ENCODE data around the gene LGALS14. TPM values are rescaled to one million over a fixed set of nuclear protein-coding genes. Genes with fewer than 3 reads are reported as not detected.
"Not testable (repeated sequence)": the region's sequence is repeated elsewhere in the genome, so short reads cannot be mapped to it uniquely, and the experiment has no call there.

Gene LGALS14
- total RNA-seq, 1 donor from 2014 or later = not detected

GRCh38 chr19:39696387-39696786, 7.9 kb upstream of the LGALS14 start:
- DNase-seq = no peak

DNA sequence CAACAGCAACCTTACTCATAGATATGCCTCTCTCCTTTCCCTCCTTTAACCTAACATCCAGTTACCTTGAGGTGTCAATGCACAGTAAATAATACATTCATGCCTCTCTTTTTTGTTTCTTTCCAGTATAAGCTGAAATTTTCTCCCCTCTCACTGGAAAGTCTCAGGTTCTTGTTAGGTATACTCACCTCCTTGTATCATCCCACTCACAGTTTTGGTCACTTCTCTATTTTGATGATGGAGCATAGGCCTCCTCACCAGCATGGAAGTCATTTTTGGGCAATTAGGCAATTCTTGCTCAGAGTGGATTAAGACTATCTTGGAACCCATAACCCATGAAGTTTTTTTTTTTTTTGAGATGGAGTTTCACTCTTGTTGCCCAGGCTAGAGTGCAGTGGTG, 5.7 kb upstream of the LGALS14 start:
- DNase-seq = no peak

DNA sequence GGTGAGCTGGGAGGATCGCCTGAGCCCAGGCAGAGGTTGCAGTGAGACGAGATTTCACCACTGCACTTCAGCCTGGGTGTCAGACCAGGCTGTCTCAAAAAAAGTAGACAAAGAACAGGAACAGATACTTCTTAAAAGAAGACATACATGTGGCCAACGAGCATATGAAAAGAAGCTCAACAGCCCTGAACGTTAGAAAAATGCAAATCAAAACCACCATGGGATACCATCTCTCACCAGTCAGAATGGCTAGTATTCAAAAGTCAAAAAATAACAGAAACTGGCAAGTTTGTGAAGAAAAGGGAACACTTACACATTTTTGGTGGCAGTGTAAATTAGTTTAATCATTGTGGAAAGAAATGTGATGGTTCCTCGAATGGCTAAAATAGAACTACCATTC, 3.0 kb upstream of the LGALS14 start:
- no peak for DNase-seq

DNA sequence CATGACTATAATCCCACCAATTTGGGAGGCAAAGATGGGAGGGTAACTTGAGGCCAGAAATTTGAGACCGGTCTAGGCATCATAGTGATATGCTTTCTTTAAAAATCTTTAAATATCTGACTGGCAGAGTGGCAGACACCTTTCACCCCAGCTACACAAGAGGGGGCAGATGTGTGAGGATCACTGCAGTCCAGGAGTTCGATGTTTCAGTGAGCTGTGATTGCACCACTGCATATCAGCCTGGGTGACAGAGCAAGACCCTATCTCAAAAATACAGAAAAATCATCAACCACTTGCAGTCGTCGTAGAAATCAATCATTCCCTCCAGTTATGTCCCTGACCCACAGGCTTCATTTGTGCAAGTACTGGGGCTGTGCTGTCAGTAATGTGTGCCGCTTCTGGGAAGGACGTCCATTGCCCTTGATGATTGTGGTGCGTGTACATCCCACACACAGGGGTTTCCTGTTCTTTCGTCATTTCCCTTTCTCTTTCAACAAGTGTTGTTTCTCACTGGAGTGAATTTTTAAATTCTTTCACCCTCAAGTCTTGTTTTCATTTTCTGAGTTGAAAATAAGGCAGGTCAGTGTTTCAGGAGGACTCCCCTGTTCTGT, 1.4 kb downstream of the LGALS14 start:
- no peak for DNase-seq

DNA sequence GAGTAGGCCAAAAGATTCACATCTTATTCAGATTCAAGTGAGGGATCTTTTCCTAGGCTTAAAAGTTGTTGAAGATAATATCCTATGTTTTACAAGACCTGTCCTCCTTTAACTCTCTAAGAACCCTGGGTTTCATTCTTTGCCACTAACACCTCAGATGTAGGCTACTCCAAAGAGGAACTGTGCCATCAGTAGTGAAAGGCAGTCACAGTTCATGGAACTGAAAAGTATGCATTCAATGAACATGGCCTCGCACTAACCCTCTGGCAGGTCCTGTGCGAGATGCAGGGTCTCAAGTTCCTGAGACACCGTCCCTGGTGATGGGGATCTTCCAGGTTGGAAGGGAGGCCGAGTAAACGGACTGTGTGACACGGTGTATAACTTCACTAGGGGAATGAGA, 4.3 kb downstream of the LGALS14 start:
- no peak for DNase-seq

- DNase-seq = no peak
These were observed 5.0 kb downstream of the LGALS14 start for GRCh38 chr19:39709026-39709872.

- DNase-seq = no peak
These were observed 6.1 kb downstream of the LGALS14 start for GRCh38 chr19:39710333-39710890.

- not testable (repeated sequence) for DNase-seq
These were observed 15.9 kb downstream of the LGALS14 start for GRCh38 chr19:39720144-39720543.

- no peak for DNase-seq
These were observed 21.7 kb downstream of the LGALS14 start for GRCh38 chr19:39725995-39726394.

DNA sequence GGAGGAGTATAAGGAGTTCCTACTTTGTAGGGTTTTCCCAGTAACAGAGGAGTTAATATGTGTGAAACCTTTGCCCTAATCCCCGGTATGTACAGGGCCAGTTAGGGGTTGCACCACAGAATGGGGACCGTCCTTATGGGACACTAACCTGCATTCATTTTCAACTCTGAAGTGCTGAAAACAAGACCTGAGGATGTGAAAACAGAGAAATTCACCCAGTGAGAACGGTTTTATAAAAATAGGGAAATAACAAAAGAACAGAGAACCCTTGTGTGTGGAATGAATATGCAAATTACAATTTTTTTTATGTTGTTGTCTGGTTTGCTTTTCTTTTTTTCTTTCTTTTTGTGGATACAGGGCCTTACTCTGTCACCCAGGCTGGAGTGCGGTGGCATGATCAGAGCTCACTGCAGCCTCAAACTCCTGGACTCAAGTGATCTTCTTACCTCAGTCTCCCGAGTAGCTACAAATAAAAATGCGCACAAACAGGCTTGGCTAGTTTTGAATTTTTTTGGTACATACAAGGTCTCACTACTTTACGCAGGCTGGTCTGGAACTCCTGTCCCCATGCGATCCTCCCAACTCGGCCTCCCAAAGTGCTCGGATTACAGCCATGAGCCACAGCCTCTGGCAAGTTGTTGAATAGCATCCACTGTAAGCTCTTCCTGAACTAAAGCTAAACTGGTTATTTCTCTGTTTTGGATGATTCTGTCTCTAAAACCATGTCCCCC, 23.0 kb downstream of the LGALS14 start:
- no peak for DNase-seq

DNA sequence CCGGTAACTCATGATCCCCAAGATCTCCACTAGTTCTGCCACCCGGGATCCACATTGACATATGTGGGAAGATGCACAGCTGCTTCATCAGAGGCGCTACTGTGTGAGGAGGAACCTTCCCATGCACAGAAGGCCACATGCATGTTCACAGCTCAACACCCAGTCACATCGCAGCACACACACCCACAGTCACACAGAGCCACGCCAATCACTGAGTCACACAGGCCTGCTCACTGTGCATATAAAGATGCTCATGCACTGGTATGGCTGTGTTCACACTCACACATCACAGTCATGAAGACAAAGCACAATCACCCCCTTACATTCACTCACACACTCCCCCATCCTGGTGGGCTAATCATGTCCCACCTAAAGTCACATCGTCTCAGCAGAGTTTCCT, 23.8 kb downstream of the LGALS14 start:
- no peak for DNase-seq

GRCh38 chr19:39729594-39729993, 25.3 kb downstream of the LGALS14 start:
- no peak for DNase-seq

GRCh38 chr19:39731685-39732084, 27.4 kb downstream of the LGALS14 start:
- no peak for DNase-seq

DNA sequence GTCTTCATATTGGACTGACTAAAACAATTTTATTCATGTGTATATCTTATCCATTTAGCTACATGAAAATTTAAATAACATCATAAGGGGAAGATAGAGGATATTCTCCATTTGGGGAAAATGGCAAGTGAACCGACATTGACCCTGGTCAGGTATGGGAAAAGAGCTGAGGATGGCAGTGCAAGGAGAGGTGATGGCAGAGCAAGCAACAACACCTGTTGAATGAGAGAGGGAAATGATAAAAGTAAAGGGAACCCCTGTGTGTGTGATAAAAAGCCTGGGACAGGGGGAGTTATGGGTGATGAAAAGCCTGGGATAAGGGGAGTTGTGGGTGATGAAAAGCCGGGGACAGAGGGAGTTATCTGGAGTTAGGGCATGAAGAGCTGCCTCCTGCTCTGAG, 29.6 kb downstream of the LGALS14 start:
- no peak for DNase-seq

DNA sequence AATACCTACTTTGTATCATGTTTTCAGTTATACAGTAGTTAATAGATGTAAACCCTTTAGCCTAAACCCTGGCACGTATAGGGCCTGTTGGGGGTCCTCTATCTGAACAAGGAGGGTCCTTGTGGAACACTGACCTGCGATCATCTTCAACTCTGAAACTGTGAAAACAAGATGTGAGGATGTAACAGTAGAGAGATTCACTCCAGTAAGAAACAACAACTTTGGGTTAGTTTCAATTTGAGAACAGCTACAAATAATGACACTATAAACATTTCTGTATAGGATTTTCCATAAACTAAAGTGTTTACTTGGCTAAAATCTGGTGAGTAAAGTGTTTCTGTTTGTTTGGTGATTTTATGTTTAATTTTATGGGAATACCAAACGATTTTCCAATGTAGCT, 31.4 kb downstream of the LGALS14 start:
- DNase-seq = no peak

DNA sequence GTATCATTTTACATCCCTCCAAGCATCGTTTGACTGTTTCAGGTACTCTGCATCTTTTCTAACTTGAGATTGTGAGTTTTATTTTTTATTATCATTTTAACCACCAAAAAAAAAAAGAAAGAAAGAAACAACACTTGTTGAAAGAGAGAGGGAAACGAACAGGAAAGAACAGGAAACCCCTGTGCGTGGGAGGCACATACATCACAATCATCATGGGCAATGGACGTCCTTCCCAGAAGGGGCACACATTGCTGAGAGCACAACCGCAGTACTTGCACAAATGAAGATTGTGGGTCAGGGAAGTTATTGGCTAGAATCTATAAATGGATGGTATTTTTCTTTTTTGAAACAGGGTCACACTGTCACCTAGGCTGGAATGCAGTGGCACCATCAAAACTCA, 31.8 kb downstream of the LGALS14 start:
- DNase-seq = no peak

DNA sequence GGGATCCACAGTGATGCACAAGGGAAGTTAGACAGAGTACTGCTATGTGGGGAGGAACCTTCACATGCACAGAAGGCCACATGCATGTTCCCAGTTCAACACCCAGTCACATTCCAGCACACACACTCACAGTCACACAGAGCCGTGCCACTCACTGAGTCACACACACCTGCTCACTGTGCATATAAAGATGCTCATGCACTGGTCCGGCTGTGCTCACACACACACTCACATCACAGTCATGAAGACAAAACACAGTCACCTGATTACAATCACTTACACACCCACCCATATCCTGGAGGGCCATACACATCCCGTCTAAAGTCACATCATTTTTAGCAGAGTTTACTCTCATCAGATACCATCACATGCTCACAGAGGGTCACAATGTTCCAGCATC, 33.1 kb downstream of the LGALS14 start:
- DNase-seq = no peak

DNA sequence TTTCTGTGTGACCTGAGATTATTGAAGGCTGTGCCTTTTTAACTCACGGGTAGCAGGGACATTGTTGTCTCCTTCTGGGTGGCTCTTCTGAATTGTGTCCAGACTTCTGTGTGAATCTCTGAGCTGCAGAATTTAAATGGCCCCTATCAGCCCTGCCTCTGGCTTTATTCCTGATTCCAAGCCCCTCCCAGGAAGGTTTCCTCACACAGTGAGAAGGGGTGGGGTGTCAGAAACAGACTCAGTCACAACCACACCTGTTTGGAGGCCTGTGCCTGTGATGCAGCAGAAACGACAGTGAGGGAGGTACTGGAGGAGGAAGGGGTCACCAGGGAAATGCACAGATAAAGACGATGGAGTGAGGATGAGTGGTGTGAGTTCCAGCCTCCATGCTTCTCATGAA, 33.6 kb downstream of the LGALS14 start, which contains the start of gene CLC:
CLC (minus strand) TSS at position 139 of the 400 bp plus-strand sequence; CDS start at position 62, 77 bp downstream.
- no peak for DNase-seq

- no peak for DNase-seq
These were observed 34.5 kb downstream of the LGALS14 start for GRCh38 chr19:39738814-39739213.

- no peak for DNase-seq
These were observed 36.1 kb downstream of the LGALS14 start for GRCh38 chr19:39740395-39740794.

DNA sequence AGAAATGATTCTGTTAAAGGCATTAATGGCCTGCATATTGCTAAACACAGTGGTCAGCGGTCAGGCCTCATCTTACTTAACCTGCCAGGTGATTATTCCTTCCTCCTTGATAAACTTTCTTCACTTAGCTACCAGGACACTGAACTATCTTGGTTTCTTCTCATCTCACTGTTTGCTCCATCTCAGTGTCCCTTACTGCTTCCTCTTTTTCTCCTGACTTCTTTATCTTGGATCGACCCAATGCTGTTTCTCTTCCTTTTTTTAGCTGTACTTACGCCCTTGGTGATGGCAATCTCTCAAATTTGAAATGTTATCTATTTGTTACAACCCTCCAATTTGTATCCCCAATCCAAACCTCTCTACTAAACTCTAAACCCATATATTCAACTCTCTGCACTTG, 41.4 kb downstream of the LGALS14 start:
- DNase-seq = no peak

DNA sequence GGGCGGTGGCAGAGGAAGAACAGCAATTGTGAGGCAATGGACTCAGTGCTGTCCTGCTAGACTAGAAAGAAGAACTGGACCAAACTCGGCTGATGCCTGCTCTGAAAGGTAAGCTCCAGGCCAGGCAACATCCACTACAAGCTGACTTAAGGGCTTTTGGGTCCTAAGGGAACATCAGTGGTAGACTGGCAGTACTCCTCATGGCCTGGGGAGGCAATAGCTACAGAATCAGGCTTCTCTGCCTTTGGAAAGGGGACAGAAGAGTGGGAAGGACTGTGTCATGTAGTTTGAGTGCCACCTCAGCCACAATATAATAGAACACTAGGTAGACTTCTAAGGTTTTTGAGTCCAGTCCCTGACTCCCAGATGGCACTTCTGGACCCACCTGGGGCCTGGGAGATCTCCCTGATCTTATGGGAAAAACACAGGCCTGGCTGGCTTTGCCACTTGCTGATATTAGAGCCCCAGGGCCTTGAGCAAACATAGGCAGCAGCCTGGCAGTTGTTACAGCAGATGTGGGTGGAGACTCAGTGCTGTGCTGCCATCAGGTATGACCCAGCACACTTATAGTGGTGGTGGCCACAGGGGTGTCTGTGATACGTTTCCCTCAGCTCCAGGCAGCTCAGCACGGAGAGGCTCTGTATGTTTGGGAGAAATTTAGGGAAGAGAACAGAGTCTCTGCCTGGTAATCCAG, 42.7 kb downstream of the LGALS14 start:
- DNase-seq = no peak

Data from tongue (tissue), 2 donors.